Left lung (tissue), 10 donors: Measurements from ENCODE around the gene PHLDB3. TPM values are rescaled to one million over a fixed set of nuclear protein-coding genes. Genes with fewer than 3 reads are reported as not detected.

Source experiments
- ATAC-seq: fragments of 200-7000 bp; cut with Tn5 transposase; one replicate; pipeline ENCODE4 v1.9.1; 2020; ENCODE audit warnings: moderate library complexity
- DNase-seq, 4 donors: peaks; one replicate each; pipeline ENCODE4 v3.0.0-alpha.2; 2013 to 2020
- H3K27ac ChIP-seq, 2 donors: fragments of 200-600 bp; sonication (generic) in 1 of 2; one replicate each; pipeline versions ENCODE4 v1.5.0 to v1.8.0; 2020 to 2021
- H3K27me3 ChIP-seq, 2 donors: fragments of 200-600 bp; sonication (generic) in 1 of 2; one replicate each; pipeline versions ENCODE4 v1.5.0 to v1.8.0; 2020 to 2021
- H3K36me3 ChIP-seq, 2 donors: fragments of 200-600 bp; sonication (generic) in 1 of 2; one replicate each; pipeline versions ENCODE4 v1.5.0 to v1.8.0; 2020 to 2021
- H3K4me1 ChIP-seq, 2 donors: fragments of 200-600 bp; one replicate each; pipeline ENCODE4 v1.8.0; 2021
- H3K4me3 ChIP-seq, 2 donors: fragments of 200-600 bp; sonication (generic) in 1 of 2; one replicate each; pipeline versions ENCODE4 v1.5.0 to v1.8.0; 2020 to 2021; ENCODE audit warnings: mild to moderate bottlenecking in 1 of 2
- H3K9me3 ChIP-seq, 2 donors: fragments of 200-600 bp; sonication (generic) in 1 of 2; one replicate each; pipeline versions ENCODE4 v1.5.0 to v1.8.0; 2020 to 2021
- CTCF ChIP-seq, 2 donors: fragments of 200-600 bp; sonication (generic) in 1 of 2; IDR thresholded peaks; one replicate each; pipeline versions ENCODE4 v1.5.0 to v1.8.0; 2021; ENCODE audit warnings: antibody characterized with exemption in 2 of 2
- intact Hi-C, 2 donors: fragments of 100-400 bp; cut with DNase I; formaldehyde crosslinking; loops; one replicate each; pipeline versions ENCODE4 v1.11.2 to v1.14.2; 2022
- polyA plus RNA-seq, 6 donors: library from polyadenylated mRNA; unstranded; fragments of 120-200 nt; gene quantifications; one replicate each; pipeline ENCODE4 v1.2.1, GENCODE V29; 2013; ENCODE audit not compliant: insufficient read length in 6 of 6
- total RNA-seq, 2 donors: library from RNA; stranded (reverse); fragmentation: NEBNext Ultra II Directional; extraction: Animal tissue kit (Norgen Biotek cat#: 25700); gene quantifications; one replicate each; pipeline ENCODE4 v1.2.1, GENCODE V29; 2021
- donor health status: DM: no; HTN: yes; CAD: no.
- donor health status: DM: no; HTN: no; CAD: no.

The PHLDB3 gene
- total and polyA plus RNA-seq, 8 donors = 4.5 to 13.3 (median 9.8) TPM

- Histone ChIP-seq H3K36me3 (no peaks in the 10 kb centered on the region), H3K4me1 (peaks cover 0 to 16% of the 10 kb centered on the region in 2 donors), H3K27me3 (no peaks in the 10 kb centered on the region), H3K4me3 (no peak overlapping the region), H3K9me3 (no peaks in the 10 kb centered on the region), H3K27ac (no peak overlapping the region)
- no peak for ATAC-seq
- intact Hi-C loops = no loop called here
- peak in 1 of 4 donors; percentile 53 for DNase-seq
- no peak for TF ChIP-seq CTCF (IDR thresholded peaks at IDR 0.05)
These were observed 25.3 kb downstream of the PHLDB3 start for GRCh38 chr19:43479226-43479625.

GRCh38 chr19:43478323-43478722 is 26.2 kb downstream of the PHLDB3 start:
- no peaks in the 10 kb centered on the region for H3K36me3 ChIP-seq
- DNase-seq = peak in 1 of 4 donors; percentile 1
- intact Hi-C loops = no loop called here
- H3K27me3 ChIP-seq = no peaks in the 10 kb centered on the region
- no peak overlapping the region for H3K4me3 ChIP-seq
- no peak for TF ChIP-seq CTCF (IDR thresholded peaks at IDR 0.05)
- H3K4me1 ChIP-seq = peaks cover 0 to 17% of the 10 kb centered on the region in 2 donors
- no peaks in the 10 kb centered on the region for H3K9me3 ChIP-seq
- ATAC-seq = no peak
- H3K27ac ChIP-seq = no peak overlapping the region

- Histone ChIP-seq H3K27ac (no peak overlapping the region), H3K4me1 (peaks cover 0 to 17% of the 10 kb centered on the region in 2 donors), H3K4me3 (no peak overlapping the region), H3K36me3 (no peaks in the 10 kb centered on the region), H3K9me3 (no peaks in the 10 kb centered on the region), H3K27me3 (no peaks in the 10 kb centered on the region)
- intact Hi-C loops = no loop called here
- DNase-seq (peak in 2 of 4 donors; percentile 22 to 30), ATAC-seq (no peak)
- TF ChIP-seq CTCF (IDR thresholded peaks at IDR 0.05) = no peak
These were observed 27.9 kb downstream of the PHLDB3 start for GRCh38 chr19:43476606-43477005.

GRCh38 chr19:43474986-43475705 is 29.4 kb downstream of the PHLDB3 start:
- Histone ChIP-seq H3K27me3 (no peaks in the 10 kb centered on the region), H3K27ac (peak overlapping the region; percentile 54 to 64), H3K4me3 (peak overlapping the region; percentile 20 to 39), H3K9me3 (no peaks in the 10 kb centered on the region), H3K4me1 (peaks cover 0 to 17% of the 10 kb centered on the region in 2 donors), H3K36me3 (no peaks in the 10 kb centered on the region)
- ATAC-seq = peak; percentile 98
- DNase-seq = peak; percentile 77 to 97 (median 94)
- no peak for TF ChIP-seq CTCF (IDR thresholded peaks at IDR 0.05)
- intact Hi-C loops = no loop called here

- H3K27ac ChIP-seq = peak overlapping the region in 1 of 2 donors; percentile 64
These were observed 30.1 kb downstream of the PHLDB3 start for GRCh38 chr19:43474487-43474886.

More at GRCh38 chr19:43474487-43474886, 30.1 kb downstream of the PHLDB3 start:
- ATAC-seq (no peak), DNase-seq (no peak)
- Histone ChIP-seq H3K36me3 (no peaks in the 10 kb centered on the region), H3K9me3 (no peaks in the 10 kb centered on the region), H3K4me3 (peak overlapping the region in 1 of 2 donors; percentile 39), H3K4me1 (peaks cover 0 to 17% of the 10 kb centered on the region in 2 donors), H3K27me3 (no peaks in the 10 kb centered on the region)
- intact Hi-C loops = no loop called here
- no peak for TF ChIP-seq CTCF (IDR thresholded peaks at IDR 0.05)
